GM19238 (cell line): ENCODE measurements around the gene CYSRT1.
"Not testable (repeated sequence)": the region's sequence is repeated elsewhere in the genome, so short reads cannot be mapped to it uniquely, and the experiment has no call there.

Source experiments
- DNase-seq: peaks from one replicate; pipeline ENCODE4 v3.0.0; 2011; ENCODE audit warnings: low spot score; ENCODE audit not compliant: insufficient read length

Gene CYSRT1

DNA sequence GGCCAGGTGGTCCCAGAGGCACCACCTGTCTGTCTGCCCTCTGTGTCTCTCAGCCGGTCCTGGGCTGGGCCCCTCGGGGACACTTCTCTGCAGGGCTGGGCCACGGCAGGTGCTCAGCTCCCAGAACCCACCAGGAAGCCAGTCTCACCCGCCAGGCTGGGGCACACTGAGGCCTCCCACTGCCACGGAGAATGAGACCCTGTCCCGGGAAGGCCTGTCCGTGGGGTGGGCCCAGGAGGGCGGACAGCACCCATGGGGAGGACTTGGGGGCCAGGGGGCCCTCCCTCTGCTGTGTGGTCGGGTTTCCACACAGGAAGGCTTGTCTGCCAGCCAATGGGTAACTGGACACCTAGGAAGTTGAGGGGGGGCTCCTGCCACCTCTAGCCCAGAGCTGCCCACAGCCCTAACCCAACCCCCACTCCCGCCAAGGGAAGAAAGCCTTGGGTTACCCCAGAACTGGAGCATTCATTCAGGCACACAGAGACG is 12.0 kb downstream of the CYSRT1 start:
- no peak for DNase-seq

DNA sequence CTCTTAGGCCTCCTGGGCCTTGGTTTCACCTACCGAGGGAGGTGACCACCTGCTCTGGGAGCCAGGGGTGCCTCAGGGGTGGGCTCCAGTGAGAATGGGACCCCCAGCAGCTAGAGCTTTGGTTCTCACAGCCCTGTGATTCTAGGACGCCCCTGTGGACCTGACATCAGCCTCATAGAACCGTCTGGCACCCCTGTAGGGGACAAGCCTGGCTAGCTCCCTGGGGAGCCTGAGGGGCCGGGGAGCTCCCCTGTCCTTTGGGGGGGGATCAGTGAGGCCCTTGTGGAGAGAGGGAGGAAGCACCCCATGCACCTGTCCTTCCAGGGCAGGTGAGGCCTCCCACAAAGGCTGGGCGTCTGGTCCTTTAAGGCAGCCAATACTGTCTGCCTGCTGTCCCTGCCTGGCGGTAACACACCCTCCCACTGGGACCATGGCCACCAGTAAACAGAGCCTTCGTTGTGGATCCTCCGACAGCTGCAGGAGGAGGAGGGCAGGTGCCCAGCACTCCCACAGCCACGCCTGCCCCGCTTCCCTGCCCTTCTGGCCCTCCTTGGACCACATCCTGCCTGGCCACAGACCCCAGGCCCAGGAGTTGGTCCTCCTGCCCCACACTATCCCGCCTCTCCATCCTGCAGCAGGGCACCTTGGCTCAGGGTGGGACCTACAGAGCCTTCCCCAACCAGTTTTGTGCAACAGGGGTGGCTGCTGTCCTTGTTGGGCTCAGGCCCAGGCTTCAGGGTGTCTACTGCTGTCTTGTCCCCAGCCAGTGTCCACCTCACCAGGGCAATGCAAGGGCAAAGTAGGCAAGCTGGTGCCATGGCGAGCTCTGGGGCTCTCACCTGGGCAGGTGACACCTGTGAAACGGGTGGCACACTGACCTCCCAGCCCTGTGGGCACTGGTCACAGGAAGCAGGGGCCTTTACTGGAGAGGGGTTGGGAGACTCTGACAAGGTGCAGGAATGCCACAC is 13.1 kb downstream of the CYSRT1 start:
- DNase-seq: no peak

- not testable (repeated sequence) for DNase-seq
Observed at GRCh38 chr9:137239541-137240200, 14.7 kb downstream of the CYSRT1 start.

- DNase-seq: peak; percentile 74
Observed at GRCh38 chr9:137240318-137240840, 15.4 kb downstream of the CYSRT1 start.

GRCh38 chr9:137240841-137241489 is 16.0 kb downstream of the CYSRT1 start, which contains the start of gene TUBB4B:
TSS of gene TUBB4B (plus strand) at chr9:137241287. CDS start at chr9:137241361, 74 bp downstream.
- peak; percentile 100 for DNase-seq

GRCh38 chr9:137241490-137242268 is 16.7 kb downstream of the CYSRT1 start:
- peak; percentile 66 for DNase-seq

- DNase-seq: no peak
Observed at GRCh38 chr9:137242269-137243203, 17.6 kb downstream of the CYSRT1 start.

GRCh38 chr9:137243266-137243625 is 18.3 kb downstream of the CYSRT1 start:
- not testable (repeated sequence) for DNase-seq

GRCh38 chr9:137243626-137244485 is 18.9 kb downstream of the CYSRT1 start:
- DNase-seq: no peak

DNA sequence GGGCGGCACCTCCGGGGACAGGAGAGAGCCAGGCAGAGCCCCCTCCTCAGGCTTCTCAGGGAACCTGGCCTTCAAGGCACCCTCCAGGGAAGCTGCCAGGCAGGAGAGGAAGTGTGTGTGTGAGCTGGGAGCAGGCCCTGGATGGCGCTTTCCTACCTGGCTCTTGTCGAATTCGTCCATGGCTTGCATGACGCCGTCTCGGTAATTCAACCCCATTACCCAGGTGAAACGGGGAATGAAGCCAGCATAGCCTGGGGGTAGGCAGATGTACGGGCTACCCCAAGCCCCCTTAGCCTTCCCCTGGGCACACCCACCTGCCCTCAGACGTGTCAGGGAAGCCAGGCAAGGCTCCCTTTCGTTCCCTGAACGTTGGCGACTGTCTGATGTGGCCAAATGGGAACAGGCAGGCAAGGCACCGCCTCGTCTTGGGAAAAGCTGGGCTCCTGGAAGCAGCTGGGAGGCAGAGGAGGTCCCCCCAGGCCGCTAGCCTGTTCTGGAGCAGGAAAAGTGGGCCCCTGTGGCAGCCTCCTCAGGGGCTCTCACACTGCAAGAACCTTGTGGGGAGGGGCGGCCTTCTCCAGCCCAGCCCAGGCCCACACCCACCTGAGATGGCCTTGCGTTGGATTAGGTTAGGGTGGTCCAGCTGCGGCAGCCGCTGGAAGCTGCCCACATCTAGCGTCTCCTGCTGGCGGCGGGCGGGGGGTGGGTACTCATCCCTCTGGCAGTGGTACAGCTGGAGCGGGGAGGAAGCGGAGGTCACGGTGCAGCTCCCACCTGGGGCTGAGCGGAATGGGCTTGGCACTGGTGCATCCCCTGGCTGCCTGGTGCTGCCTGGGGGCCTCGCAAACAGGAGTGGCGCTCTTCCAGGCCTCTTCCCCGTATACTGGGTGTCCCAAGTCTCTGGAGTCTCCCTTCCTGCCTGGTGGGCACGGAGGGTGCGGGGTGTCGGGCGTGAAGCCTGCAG is 19.8 kb downstream of the CYSRT1 start:
- no peak for DNase-seq

- no peak for DNase-seq
Observed at GRCh38 chr9:137245450-137246421, 20.8 kb downstream of the CYSRT1 start.

DNA sequence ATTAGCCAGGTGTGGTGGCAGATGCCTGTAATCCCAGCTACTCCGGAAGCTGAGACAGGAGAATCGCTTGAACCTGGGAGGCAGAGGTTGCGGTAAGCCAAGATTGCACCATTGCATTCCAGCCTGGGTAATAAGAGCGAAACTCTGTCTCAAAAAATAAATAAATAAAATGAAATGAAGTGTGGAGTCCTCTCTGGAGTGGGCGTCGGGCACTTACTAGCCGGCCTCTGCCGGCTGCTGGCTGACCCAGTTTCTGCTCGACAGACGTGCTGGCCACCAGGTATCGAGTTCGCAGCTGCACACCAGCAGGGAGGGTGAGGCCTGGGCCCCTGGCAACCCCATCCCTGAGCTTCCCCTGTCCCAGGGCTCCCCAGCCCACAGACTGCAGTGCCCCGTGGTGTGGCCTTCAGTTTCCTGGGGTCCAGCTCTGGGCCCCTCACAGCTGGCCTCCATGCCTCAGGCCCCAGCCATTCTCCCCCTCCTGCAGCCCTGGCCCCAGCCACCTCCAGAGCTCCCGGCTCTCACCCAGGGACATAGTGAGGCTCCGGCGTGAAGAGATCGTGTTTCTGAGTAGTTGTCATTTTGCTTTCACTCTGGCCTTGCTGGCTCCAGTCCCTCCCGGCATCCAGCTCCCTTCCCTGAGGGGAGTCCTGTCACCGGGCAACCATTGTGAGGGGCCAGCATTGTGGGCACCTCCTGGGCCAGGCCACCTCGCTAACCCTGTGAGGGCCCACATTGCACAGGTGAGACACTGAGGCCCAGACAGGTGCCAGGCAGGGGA is 22.4 kb downstream of the CYSRT1 start:
- no peak for DNase-seq

GRCh38 chr9:137247916-137248175 is 22.9 kb downstream of the CYSRT1 start:
- DNase-seq: no peak

DNA sequence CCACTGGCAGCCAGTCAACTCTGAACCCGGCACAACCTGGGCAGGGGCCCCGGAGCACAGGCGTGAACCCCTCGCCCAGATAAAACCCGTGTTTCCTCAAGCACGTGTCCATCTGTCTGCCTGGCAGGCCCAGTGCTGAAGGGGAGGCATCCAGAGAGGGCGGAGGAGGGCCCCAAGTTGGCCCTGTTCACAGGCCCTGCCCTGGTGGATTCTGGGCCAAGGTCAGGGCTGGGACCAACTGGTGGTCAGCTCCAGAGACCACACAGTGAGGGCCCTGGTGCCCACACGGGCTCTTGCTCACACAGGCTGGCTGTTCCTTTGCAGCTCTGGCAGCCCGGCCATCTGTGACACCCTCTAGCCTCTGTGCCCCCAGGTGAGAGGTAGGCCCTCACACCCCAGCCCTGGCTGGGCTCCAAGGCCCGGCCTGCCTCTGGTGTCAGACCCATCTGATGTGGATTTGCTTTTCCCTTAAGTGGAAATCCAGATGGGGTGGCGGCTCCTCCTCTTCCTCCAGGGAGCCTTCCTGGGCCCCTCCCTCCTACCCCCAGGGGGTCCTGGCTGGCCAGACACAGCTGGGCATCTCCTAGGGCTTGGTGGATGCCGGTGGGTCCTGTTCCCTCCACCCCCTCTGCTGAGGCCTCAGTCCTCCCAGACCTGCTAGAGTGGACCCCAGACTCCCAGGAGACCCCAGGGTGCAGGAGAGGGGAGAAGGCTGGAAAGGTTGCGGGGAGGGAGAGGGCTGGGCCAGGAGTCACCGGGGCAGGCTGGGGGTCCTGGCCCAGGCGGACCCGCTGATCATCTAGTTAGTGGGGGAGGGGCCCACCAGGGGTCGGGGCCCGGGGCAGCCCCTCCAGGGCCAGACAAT is 25.6 kb downstream of the CYSRT1 start:
- DNase-seq: no peak

DNA sequence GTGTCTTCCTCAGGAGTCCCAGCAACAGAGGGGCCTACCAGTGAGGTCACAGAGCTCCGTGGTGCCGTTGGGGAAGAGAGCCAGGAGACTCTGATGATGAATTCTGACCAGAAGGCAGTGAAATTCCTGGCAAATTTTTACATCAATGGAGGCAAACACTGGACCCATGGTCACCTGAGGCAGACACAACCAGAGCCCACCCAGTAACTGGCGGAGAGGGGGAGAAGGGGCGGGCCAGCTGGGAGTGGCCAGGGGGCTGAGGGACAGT is 26.2 kb downstream of the CYSRT1 start, which contains the start of gene STPG3:
Gene STPG3 (plus strand): TSS at position 93 of the 268 bp plus-strand sequence. CDS start 1 bp downstream, at position 94.
- no peak for DNase-seq
